ENCODE results near the gene PLXNA2.

PLXNA2 gene

GRCh38 chr1:207999972-208000371 lies 244.2 kb downstream of the PLXNA2 start:
- H3K36me3 ChIP-seq (ENCODE audit: insufficient read depth, low read length) = no peaks in the 10 kb centered on the region
- peaks cover 9% of the 10 kb centered on the region; the same call in 1 of the 2 replicates for H3K4me1 ChIP-seq (ENCODE audit: insufficient read depth, low read length)
- H3K9me3 ChIP-seq (ENCODE audit: control insufficient read depth, insufficient read depth, low read length) = no peaks in the 10 kb centered on the region; the same call in 1 of the 2 replicates

GRCh38 chr1:207999274-207999915 lies 244.8 kb downstream of the PLXNA2 start:
- H3K9ac ChIP-seq (ENCODE audit: low read depth, low read length) = no peak overlapping the region
- H3K9me3 ChIP-seq (ENCODE audit: control insufficient read depth, insufficient read depth, low read length) = no peaks in the 10 kb centered on the region; the same call in 1 of the 2 replicates
- no peaks in the 10 kb centered on the region for H3K36me3 ChIP-seq (ENCODE audit: insufficient read depth, low read length)
- H3K4me1 ChIP-seq (ENCODE audit: insufficient read depth, low read length) = peaks cover 9% of the 10 kb centered on the region; the same call in 1 of the 2 replicates

More at GRCh38 chr1:207999972-208000371, 244.2 kb downstream of the PLXNA2 start:
- no peak overlapping the region for H3K9ac ChIP-seq (ENCODE audit: low read depth, low read length)

- H3K9ac ChIP-seq (ENCODE audit: low read depth, low read length) = no peak overlapping the region
- no peaks in the 10 kb centered on the region; the same call in 1 of the 2 replicates for H3K9me3 ChIP-seq (ENCODE audit: control insufficient read depth, insufficient read depth, low read length)
- H3K36me3 ChIP-seq (ENCODE audit: insufficient read depth, low read length) = no peaks in the 10 kb centered on the region
Measured at GRCh38 chr1:207998691-207999090, 245.5 kb downstream of the PLXNA2 start.

GRCh38 chr1:207997486-207998268 lies 246.5 kb downstream of the PLXNA2 start:
- H3K9ac ChIP-seq (ENCODE audit: low read depth, low read length) = no peak overlapping the region
- no peaks in the 10 kb centered on the region for H3K36me3 ChIP-seq (ENCODE audit: insufficient read depth, low read length)
- H3K9me3 ChIP-seq (ENCODE audit: control insufficient read depth, insufficient read depth, low read length) = no peaks in the 10 kb centered on the region; the same call in 1 of the 2 replicates
- H3K4me1 ChIP-seq (ENCODE audit: insufficient read depth, low read length) = peaks cover 9% of the 10 kb centered on the region; the same call in 1 of the 2 replicates

More at GRCh38 chr1:207998691-207999090, 245.5 kb downstream of the PLXNA2 start:
- H3K4me1 ChIP-seq (ENCODE audit: insufficient read depth, low read length) = peaks cover 9% of the 10 kb centered on the region; the same call in 1 of the 2 replicates

GRCh38 chr1:207996636-207997035 lies 247.5 kb downstream of the PLXNA2 start:
- Histone ChIP-seq H3K4me1 (ENCODE audit: insufficient read depth, low read length) (peaks cover 9% of the 10 kb centered on the region; the same call in 1 of the 2 replicates), H3K9ac (ENCODE audit: low read depth, low read length) (no peak overlapping the region), H3K36me3 (ENCODE audit: insufficient read depth, low read length) (no peaks in the 10 kb centered on the region)

GRCh38 chr1:207995576-207995975 lies 248.6 kb downstream of the PLXNA2 start:
- Histone ChIP-seq H3K9ac (ENCODE audit: low read depth, low read length) (no peak overlapping the region), H3K4me1 (ENCODE audit: insufficient read depth, low read length) (peaks cover 9% of the 10 kb centered on the region; the same call in 1 of the 2 replicates), H3K36me3 (ENCODE audit: insufficient read depth, low read length) (no peaks in the 10 kb centered on the region), H3K9me3 (ENCODE audit: control insufficient read depth, insufficient read depth, low read length) (no peaks in the 10 kb centered on the region)

More at GRCh38 chr1:207996636-207997035, 247.5 kb downstream of the PLXNA2 start:
- H3K9me3 ChIP-seq (ENCODE audit: control insufficient read depth, insufficient read depth, low read length) = no peaks in the 10 kb centered on the region; the same call in 1 of the 2 replicates

- H3K4me1 ChIP-seq (ENCODE audit: insufficient read depth, low read length) = peaks cover 6% of the 10 kb centered on the region; the same call in 1 of the 2 replicates
- H3K9me3 ChIP-seq (ENCODE audit: control insufficient read depth, insufficient read depth, low read length) = no peaks in the 10 kb centered on the region
- no peaks in the 10 kb centered on the region for H3K36me3 ChIP-seq (ENCODE audit: insufficient read depth, low read length)
- no peak overlapping the region for H3K9ac ChIP-seq (ENCODE audit: low read depth, low read length)
Measured at GRCh38 chr1:207993477-207994445, 250.4 kb downstream of the PLXNA2 start.

GRCh38 chr1:207992677-207993236 lies 251.4 kb downstream of the PLXNA2 start:
- no peaks in the 10 kb centered on the region for H3K9me3 ChIP-seq (ENCODE audit: control insufficient read depth, insufficient read depth, low read length)
- no peak overlapping the region for H3K9ac ChIP-seq (ENCODE audit: low read depth, low read length)
- H3K4me1 ChIP-seq (ENCODE audit: insufficient read depth, low read length) = no peaks in the 10 kb centered on the region
- H3K36me3 ChIP-seq (ENCODE audit: insufficient read depth, low read length) = no peaks in the 10 kb centered on the region

- Histone ChIP-seq H3K36me3 (ENCODE audit: insufficient read depth, low read length) (no peaks in the 10 kb centered on the region), H3K4me1 (ENCODE audit: insufficient read depth, low read length) (no peaks in the 10 kb centered on the region), H3K9ac (ENCODE audit: low read depth, low read length) (no peak overlapping the region), H3K9me3 (ENCODE audit: control insufficient read depth, insufficient read depth, low read length) (no peaks in the 10 kb centered on the region)
Measured at GRCh38 chr1:207991583-207992026, 252.6 kb downstream of the PLXNA2 start.

GRCh38 chr1:207990876-207991582 lies 253.2 kb downstream of the PLXNA2 start:
- no peaks in the 10 kb centered on the region for H3K36me3 ChIP-seq (ENCODE audit: insufficient read depth, low read length)

GRCh38 chr1:207990455-207990854 lies 253.7 kb downstream of the PLXNA2 start:
- Histone ChIP-seq H3K4me1 (ENCODE audit: insufficient read depth, low read length) (no peaks in the 10 kb centered on the region), H3K9me3 (ENCODE audit: control insufficient read depth, insufficient read depth, low read length) (no peaks in the 10 kb centered on the region), H3K36me3 (ENCODE audit: insufficient read depth, low read length) (no peaks in the 10 kb centered on the region), H3K9ac (ENCODE audit: low read depth, low read length) (no peak overlapping the region)

More at GRCh38 chr1:207990876-207991582, 253.2 kb downstream of the PLXNA2 start:
- Histone ChIP-seq H3K4me1 (ENCODE audit: insufficient read depth, low read length) (no peaks in the 10 kb centered on the region), H3K9ac (ENCODE audit: low read depth, low read length) (no peak overlapping the region), H3K9me3 (ENCODE audit: control insufficient read depth, insufficient read depth, low read length) (no peaks in the 10 kb centered on the region)

GRCh38 chr1:207988326-207989165 lies 255.6 kb downstream of the PLXNA2 start:
- H3K36me3 ChIP-seq (ENCODE audit: insufficient read depth, low read length) = no peaks in the 10 kb centered on the region
- H3K9ac ChIP-seq (ENCODE audit: low read depth, low read length) = no peak overlapping the region
- no peaks in the 10 kb centered on the region for H3K4me1 ChIP-seq (ENCODE audit: insufficient read depth, low read length)
- no peaks in the 10 kb centered on the region for H3K9me3 ChIP-seq (ENCODE audit: control insufficient read depth, insufficient read depth, low read length)

Data from ES-I3 (cell line).